HEK293 (cell line): ENCODE data around the gene MAP3K6.

Experiments used
- CTCF ChIP-seq: fragments of 450-650 bp; formaldehyde crosslinking; IDR thresholded peaks from 2 replicates; pipeline ENCODE4 v1.5.1; 2016; ENCODE audit warnings: missing biosample characterization, missing genetic modification characterization
- EGR2 ChIP-seq: fragments of 450-650 bp; formaldehyde crosslinking; IDR thresholded peaks from 2 replicates; pipeline ENCODE4 v1.5.1; 2016; ENCODE audit warnings: low read depth, missing biosample characterization, missing genetic modification characterization
- KLF9 ChIP-seq: fragments of 450-650 bp; formaldehyde crosslinking; IDR thresholded peaks from 2 replicates; pipeline ENCODE4 v1.5.1; 2016; ENCODE audit warnings: missing biosample characterization, missing genetic modification characterization, low read depth
- SCRT2 ChIP-seq: fragments of 450-650 bp; formaldehyde crosslinking; IDR thresholded peaks from 2 replicates; pipeline ENCODE4 v1.5.1; 2016; ENCODE audit warnings: missing biosample characterization, missing genetic modification characterization
- SP3 ChIP-seq: fragments of 450-650 bp; formaldehyde crosslinking; IDR thresholded peaks from 2 replicates; pipeline ENCODE4 v1.5.1; 2016; ENCODE audit warnings: missing biosample characterization, missing genetic modification characterization
- ZBTB7A ChIP-seq: fragments of 450-650 bp; formaldehyde crosslinking; IDR thresholded peaks from 2 replicates; pipeline ENCODE4 v1.5.1; 2016; ENCODE audit warnings: low read depth, missing biosample characterization, missing genetic modification characterization
- ZNF121 ChIP-seq: fragments of 450-650 bp; formaldehyde crosslinking; IDR thresholded peaks from 2 replicates; pipeline ENCODE4 v1.5.1; 2016; ENCODE audit warnings: missing biosample characterization, missing genetic modification characterization
- ZNF214 ChIP-seq: fragments of 450-650 bp; formaldehyde crosslinking; IDR thresholded peaks from 2 replicates; pipeline ENCODE4 v1.5.1; 2017; ENCODE audit warnings: missing biosample characterization, mild to moderate bottlenecking, missing genetic modification characterization, borderline replicate concordance
- ZNF423 ChIP-seq: fragments of 450-650 bp; formaldehyde crosslinking; IDR thresholded peaks from 2 replicates; pipeline ENCODE4 v1.5.1; 2016; ENCODE audit warnings: missing biosample characterization, missing genetic modification characterization
- ZNF433 ChIP-seq: fragments of 450-650 bp; formaldehyde crosslinking; IDR thresholded peaks from 2 replicates; pipeline ENCODE4 v1.5.1; 2016; ENCODE audit warnings: missing biosample characterization, missing genetic modification characterization, low read depth
- ZNF530 ChIP-seq: fragments of 450-650 bp; formaldehyde crosslinking; IDR thresholded peaks from 2 replicates; pipeline ENCODE4 v1.5.1; 2016; ENCODE audit warnings: low read depth, missing biosample characterization, missing genetic modification characterization
- ZNF707 ChIP-seq: fragments of 450-650 bp; formaldehyde crosslinking; IDR thresholded peaks from 2 replicates; pipeline ENCODE4 v1.5.1; 2016; ENCODE audit warnings: missing biosample characterization, missing genetic modification characterization

DNA sequence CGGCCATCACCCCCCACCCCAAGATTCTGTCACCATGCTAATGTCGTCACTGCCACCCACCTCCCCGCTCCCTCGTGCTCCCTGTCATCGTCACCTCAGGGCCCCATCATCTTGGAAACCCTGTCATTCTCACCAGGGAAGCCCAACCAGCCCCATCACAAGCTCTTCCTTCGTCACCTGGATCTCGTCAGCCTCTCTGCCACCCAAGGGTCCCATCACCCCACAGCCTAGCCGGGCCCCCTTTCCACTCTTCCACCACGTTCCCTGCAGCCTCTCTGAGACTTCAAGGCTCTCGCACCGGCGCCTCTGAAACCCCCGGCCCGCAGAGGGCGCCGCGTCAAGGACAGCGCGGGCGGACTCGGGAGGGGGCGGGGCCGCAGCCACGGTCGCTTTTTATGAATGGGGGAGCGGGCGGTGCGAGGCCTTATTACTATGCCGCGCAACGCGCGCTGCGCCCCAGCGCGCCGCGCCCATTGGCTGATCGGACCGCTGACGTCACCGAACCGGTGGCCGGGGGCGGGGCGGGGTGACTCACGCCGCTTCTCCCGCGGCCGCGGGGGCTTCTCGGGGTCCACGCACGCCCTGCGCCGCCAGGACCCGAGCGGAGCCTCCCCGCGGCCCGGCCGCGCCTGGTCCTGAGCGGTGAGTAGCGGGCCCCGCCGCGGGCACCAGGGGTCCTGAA is 25.5 kb upstream of the MAP3K6 start, which contains the start of gene GPR3:
- TF ChIP-seq ZNF423 (tag by site-specific recombination) (peak; percentile 68; the same call in 1 of the 2 replicates), ZBTB7A (tag by site-specific recombination) (no peak), ZNF433 (no peak), ZNF707 (no peak), CTCF (tag by site-specific recombination) (peak; percentile 83), EGR2 (tag by site-specific recombination) (peak; percentile 41; the same call in 1 of the 2 replicates), ZNF121 (tag by site-specific recombination) (no peak), SCRT2 (tag by site-specific recombination) (no peak), KLF9 (tag by site-specific recombination) (peak; percentile 94), ZNF530 (no peak), ZNF214 (tag by site-specific recombination) (no peak), SP3 (tag by site-specific recombination) (peak; percentile 76)
